ENCODE data around the gene HS6ST2. TPM values are rescaled to one million over a fixed set of nuclear protein-coding genes. Genes with fewer than 3 reads are reported as not detected.

The HS6ST2 gene
- total and polyA plus RNA-seq, 9 of the 15 experiments (the other 6 are each of a cell fraction or from before 2014, with no cell fraction given): not detected

- DNase-seq (ENCODE audit: extremely low read depth in 1 of 4, low spot score in 3 of 4) (no peak), ATAC-seq (no peak), FAIRE-seq (no peak)
- H3K9ac ChIP-seq (ENCODE audit: insufficient read depth in 1 of 2, low read depth in 2 of 2, low read length in 2 of 2): no peak overlapping the region
- no peak overlapping the region for H2AFZ ChIP-seq (ENCODE audit: low read depth, low read length)
- H3K27ac ChIP-seq (ENCODE audit: extremely low read depth, low read depth, low read length): no peak overlapping the region
- no peaks in the 10 kb centered on the region for H3K4me1 ChIP-seq (replicated peaks in 1 of 2; ENCODE audit: control insufficient read depth in 2 of 2, insufficient read depth in 2 of 2, low read length in 2 of 2)
- intact Hi-C loops (cut with micrococcal nuclease) (no loop called here), in situ Hi-C loops (cut with MboI) (no loop called here)
- no peak overlapping the region for H3K4me2 ChIP-seq (ENCODE audit: insufficient read depth, low read length)
- no peak overlapping the region for H3K4me3 ChIP-seq
- BruUV-seq (replicated peaks): no TSS peak
- no peaks in the 10 kb centered on the region for H3K9me3 ChIP-seq (replicated peaks; ENCODE audit: control insufficient read depth, insufficient read depth, low read depth, low read length)
- H3K27me3 ChIP-seq (ENCODE audit: control insufficient read depth in 2 of 2, insufficient read depth in 2 of 2, low read length in 2 of 2): no peaks in the 10 kb centered on the region
- ChIA-PET CTCF (ENCODE audit: low intra/inter-chr PET ratio) (no interaction called here), POLR2A (no interaction called here)
- H4K20me1 ChIP-seq (replicated peaks; ENCODE audit: control insufficient read depth, insufficient read depth, low read length): no peaks in the 10 kb centered on the region
- H3K79me2 ChIP-seq (ENCODE audit: control insufficient read depth, insufficient read depth, low read length): no peaks in the 10 kb centered on the region
- WGBS (ENCODE audit: insufficient coverage, low coverage, missing lambda C conversion rate): 1% methylated on average over 7 of the region's 7 CpGs
- no peaks in the 10 kb centered on the region for H3K9me1 ChIP-seq (ENCODE audit: control insufficient read depth, insufficient read depth, low read length)
- no peaks in the 10 kb centered on the region for H3K36me3 ChIP-seq (ENCODE audit: control insufficient read depth, insufficient read depth, low read length)
- TF ChIP-seq MTA3 (IDR thresholded peaks at IDR 0.05; ENCODE audit: borderline replicate concordance) (no peak), ADNP (tag; IDR thresholded peaks at IDR 0.05) (no peak), TSHZ1 (CRISPR knock-in tag; IDR thresholded peaks at IDR 0.05) (no peak)
These were observed 138.6 kb downstream of the HS6ST2 start for GRCh38 chrX:132819711-132820264.

Data from K562 (cell line).